GM21381 (cell line): ENCODE measurements around the gene ZNF605.
A peak's percentile ranks its signal among the peaks of the same experiment; 100 is the strongest.
"Not testable (repeated sequence)": the region's sequence is repeated elsewhere in the genome, so short reads cannot be mapped to it uniquely, and the experiment has no call there.

Experiments used
- ATAC-seq: cut with Tn5 transposase; IDR thresholded peaks from one replicate; pipeline ENCODE4 v1.9.1; 2021; ENCODE audit warnings: mild to moderate bottlenecking, moderate library complexity; ENCODE audit not compliant: unreplicated experiment

Gene ZNF605

DNA sequence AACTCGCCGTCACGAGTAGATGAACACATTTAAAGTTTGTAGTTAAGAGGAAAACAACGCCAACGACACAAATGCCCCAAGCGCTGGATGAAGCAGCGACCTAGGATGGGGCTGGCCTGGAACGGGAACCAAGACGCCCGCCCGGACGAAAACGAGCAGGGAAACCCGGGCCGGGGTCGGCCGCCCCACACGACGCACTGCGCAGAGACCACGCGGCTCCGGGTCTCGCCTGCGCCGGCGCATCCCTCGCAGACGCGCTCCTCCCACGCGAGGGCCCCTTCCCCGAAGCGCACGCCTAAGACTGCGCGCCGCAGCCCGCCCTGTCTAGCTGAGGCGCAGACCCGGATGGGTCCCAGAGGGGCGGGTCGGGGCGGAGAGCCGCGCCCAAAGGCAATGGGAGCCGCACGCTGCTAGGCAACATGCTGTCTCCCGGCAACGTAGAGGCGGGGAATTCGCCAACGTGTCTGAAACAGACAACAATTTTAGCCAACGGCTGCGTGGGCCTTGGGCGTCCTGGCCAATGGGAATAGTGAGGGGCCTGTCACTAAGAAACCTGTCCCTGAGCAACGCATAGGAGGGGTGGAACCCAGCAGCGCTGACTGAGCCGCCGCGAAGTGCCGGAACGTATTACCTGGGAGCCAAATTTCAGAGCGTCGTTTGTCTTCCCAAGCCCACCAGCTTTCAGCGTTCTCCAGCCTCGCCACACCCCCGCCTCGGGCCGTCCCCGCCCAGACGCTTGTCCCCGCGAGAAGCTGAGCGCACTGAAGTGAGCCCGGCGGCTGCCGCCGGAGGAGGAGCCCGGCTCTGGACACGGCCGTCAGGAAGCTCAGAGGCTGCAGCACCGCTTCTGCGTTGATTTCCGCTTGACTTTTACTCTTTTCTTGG, 47.7 kb downstream of the ZNF605 start:
- peak; percentile 93 for ATAC-seq

DNA sequence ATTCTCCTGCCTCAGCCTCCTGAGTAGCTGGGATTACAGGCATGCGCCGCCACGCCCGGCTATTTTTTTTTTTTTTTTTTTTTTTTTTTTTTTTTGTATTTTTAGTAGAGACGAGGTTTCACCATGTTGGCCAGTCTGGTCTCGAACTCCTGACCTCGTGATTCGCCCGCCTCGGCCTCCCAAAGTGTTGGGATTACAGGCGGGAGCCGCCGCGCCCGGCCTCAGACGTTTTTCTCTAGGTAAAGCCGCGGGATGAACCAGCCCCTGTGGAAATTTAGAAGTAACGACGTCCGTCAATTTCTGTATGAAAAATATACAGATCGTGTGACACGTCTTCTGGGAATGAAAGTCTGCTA, 48.3 kb downstream of the ZNF605 start:
- ATAC-seq, result not testable (repeated sequence)

DNA sequence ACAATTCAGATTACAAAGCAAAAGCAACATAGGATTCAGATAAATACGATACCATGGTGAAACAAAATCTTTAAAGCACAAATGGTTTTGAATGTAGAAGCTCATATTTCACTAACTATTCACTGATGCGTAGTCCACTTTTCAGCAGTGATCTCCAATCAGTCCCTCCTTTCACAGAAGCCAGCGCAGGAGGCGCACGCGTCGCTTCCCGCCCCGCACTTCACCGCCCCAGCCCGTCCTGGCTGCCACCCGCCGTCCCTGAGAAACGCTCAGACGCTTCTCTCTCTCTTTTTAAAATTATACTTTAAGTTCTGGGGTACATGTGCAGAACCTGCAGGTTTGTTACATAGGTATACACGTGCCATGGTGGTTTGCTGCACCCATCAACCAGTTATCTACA, 48.9 kb downstream of the ZNF605 start:
- ATAC-seq, result no peak

DNA sequence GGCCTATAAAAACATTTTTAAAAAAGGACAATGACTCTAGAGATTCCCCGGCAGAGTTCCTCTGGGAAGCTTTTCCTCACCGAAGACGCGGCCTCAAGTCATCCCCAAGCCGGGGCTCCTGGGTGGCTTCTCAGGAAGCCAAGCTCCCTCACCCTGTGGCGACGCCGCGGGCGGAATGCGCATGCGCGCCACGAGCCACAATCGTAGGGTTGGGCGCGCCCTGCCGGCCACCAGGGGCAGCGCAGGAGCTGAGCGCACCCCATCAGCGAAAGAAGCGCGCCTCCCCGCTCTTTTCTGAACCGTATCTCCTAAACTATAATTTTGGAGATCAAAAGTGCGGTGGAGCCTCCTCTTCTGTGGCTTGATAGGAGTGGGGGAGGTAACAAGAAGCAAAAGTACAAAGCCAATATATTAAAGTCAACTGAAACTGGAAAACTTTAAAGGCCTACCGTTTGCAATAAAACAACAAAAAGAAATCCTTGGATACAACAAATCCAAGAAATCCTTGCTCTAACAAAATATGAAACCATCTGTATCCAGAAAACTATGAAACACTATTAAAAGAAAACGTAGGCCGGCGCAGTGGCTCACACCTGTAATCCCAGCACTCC, 51.3 kb downstream of the ZNF605 start:
- ATAC-seq, result no peak

DNA sequence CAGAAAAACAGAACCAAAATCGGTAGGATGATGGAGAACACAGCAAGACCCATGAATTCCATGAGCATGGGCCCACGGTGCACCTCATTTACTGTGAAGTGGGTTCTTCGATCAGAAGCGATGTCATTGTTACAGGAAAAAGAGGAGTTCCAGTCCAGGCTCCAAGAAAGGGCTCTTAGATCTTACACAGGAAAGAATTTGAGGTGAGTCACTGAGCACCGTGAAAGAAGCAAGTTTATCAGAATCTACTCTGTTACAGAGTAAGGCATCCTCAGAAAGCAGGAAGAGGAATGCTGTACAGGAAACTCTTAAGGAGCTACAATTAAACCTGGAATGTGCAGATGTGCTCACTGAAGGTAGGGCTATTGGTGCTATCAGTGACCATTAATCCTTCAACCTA, 57.1 kb downstream of the ZNF605 start:
- no peak for ATAC-seq

DNA sequence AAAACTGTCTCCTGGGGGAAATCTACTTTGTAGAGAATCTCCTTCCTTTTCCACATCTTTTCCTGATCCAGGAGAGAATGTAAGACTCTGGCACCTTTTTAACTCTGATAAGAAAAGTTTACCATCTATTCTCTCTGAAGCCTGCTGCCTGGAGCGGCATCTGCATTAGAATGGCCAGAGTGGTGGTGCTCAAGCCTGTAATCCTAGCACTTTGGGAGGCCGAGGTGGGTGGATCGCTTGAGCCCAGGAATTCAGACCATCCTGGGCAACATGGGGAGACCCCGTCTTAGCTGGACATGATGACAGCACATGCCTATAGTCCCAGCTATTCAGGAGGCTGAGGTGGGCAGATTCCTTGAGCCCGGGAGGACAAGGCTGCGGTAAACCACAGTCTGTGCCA, 67.3 kb downstream of the ZNF605 start:
- no peak for ATAC-seq

DNA sequence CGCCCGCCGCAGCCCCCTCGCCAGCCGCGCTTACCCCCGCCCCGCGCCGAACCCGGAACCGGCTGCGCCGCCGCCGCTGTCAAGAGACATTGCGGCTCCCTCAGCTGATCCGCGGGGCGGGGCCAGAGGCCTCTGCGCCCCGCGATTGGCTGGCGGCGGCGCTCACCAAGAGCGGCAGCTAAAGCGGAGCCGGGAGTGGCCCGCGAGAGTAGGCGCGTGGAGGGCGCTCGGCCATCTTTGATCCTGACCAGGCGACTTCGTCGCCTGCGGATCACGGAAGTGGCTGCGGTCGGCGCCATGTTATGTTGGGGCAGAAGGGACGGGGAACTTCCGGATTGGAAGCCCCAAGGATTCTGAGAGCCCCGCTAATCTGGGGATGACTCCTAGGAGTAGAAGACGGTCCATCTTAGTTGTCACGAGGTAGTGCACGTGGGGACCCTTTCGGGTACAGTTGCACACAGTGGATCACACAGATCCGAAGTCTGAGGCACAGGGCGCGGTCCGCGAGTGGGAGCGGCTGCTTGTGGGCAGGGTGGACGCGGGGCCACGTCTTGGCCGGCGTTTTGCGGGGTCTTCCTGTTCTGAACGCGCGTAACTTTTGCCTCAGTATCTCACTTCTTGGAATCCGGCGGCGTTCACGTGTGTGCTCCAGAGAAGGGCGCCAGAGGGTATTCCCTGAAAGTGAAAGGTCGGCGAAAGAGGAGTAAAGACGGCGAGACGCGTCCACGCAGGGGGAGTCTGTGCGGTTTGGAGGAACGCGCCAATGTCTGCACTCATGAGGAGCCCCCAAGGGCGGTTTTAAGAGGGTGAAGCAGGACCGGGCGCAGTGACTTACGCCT, 68.4 kb downstream of the ZNF605 start, which contains the start of gene CHFR:
Gene CHFR, minus strand, starts transcription at position 93 of the 839 bp plus-strand sequence. CDS start 277 bp downstream, outside the sequence.
- peak; percentile 99 for ATAC-seq

DNA sequence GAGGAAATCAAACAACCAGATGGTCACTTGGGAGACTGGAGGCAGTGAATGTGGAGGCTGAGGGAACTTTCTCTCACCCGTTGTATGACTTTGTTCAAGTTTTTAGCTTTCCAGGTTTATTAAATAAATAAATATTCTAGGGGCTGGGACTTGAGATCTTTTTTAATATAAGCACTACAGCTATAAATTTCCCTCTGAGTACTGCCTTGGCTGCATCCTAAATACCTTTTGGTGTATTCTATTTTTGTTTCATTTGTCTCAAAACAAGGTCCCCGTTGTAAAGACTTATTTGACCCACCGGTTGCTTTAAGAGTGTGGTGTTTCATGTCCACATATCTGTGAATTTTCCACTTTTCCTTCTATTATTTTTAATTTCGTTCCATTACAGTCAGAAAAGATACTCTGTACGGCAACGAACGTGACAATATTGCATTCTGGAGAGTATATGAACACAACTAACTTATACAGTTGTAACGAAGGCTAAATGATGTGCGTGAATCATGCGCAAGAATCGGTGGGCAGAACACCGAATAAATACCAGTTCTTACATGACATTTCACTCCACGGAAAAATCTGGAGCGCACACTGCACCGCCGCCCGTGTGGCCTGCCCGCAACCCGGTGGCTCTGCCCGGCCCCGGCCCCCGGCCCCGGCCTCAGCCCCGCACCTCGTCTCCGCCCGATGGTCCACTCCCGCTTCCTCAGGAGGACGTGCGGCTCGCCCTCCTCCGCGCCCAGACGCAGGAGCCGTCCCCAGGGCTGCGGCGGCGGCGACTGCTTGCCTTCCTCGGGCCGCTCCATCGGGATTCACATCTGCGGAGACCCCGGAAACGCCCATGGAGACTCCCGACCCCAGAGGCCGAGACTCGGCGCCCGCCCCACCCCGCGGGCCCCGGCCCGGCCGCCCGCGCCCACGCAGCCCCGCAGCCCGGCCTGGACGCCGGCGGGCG, 69.3 kb downstream of the ZNF605 start:
- peak; percentile 19 for ATAC-seq

DNA sequence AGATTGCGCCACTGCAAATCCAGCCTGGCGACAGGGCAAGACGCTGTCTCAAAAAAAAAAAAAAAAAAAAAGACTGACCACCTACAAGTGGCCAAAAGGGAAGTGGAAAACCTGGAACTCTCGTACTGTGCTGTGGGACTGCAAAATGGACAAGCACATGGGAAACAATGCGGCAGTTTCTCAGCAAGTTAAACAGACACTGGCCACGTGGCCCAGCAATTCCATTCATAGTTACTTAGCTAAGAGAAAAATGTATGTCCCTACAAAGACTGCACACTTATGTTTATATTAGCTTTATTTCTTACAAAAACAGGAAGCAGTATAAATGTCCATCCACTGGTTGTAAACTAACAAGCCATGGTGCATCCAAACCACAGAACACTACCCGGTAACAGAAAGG, 74.3 kb downstream of the ZNF605 start:
- ATAC-seq, result no peak

DNA sequence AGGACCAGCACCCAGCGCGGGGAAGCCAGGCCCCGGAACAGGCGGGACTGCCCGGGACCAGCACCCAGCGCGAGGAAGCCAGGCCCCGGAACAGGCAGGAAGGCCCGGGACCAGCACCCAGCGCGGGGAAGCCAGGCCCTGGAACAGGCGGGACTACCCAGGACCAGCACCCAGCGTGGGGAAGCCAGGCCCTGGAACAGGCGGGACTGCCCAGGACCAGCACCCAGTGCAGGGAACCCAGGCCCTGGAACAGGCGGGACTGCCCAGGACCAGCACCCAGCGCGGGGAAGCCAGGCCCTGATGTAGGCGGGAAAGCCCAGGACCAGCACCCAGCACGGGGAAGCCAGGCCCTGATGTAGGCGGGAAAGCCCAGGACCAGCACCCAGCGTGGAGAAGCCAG, 81.5 kb downstream of the ZNF605 start:
- not testable (repeated sequence) for ATAC-seq

DNA sequence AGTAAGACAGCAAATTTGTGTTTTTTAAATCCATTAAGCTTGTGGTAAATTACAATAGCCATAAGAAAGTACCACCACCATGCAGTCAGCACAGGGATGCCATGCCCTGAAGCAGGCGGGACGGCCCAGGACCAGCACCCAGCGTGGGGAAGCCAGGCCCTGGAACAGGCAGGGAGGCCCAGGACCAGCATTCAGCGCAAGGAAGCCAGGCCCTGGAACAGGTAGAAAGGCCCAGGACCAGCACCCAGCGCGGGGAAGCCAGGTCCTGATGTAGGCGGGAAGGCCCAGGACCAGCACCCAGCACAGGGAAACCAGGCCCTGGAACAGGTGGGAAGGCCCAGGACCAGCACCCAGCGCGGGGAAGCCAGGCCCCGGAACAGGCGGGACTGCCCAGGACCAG, 81.9 kb downstream of the ZNF605 start:
- ATAC-seq, result no peak

DNA sequence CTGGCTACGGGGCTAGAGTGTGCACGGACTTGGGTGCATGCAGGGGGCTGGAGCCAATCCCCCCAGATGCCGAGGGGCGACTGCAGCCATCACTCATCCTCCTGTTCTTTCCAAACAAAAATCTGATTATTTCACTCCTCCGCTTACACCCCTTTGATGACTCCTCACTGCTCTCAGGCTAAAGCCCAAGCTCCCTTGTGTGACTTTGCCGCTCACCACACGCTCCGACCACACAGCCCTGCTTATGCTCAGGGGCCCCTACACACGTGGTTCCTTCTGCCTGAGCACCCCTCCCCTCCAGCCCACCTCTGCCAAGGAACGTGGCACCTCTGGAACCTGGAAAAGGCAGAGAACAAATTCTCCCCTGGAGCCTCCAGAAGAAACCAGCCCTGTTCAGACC, 82.4 kb downstream of the ZNF605 start:
- no peak for ATAC-seq

DNA sequence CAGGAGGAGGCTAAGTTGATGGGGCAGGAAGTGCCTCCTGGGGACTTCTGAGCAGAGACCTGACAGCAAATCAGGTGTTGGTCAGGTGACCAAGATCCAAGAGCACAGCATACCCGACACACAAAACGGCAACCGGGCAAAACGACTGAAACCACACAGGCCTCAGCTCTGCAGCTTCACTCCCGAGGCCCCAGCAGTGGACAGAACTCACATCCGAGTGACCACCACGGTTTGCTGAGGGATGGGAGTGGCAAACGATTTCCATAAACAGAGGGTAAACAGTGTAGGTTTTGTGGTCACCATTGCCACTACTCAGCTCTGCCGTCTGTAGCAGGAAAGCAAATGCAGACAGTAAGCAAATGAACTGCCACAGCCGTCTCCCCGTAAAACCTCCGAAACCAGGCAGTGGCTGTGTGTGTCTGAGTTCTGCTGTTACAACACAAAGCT, 83.1 kb downstream of the ZNF605 start:
- no peak for ATAC-seq

DNA sequence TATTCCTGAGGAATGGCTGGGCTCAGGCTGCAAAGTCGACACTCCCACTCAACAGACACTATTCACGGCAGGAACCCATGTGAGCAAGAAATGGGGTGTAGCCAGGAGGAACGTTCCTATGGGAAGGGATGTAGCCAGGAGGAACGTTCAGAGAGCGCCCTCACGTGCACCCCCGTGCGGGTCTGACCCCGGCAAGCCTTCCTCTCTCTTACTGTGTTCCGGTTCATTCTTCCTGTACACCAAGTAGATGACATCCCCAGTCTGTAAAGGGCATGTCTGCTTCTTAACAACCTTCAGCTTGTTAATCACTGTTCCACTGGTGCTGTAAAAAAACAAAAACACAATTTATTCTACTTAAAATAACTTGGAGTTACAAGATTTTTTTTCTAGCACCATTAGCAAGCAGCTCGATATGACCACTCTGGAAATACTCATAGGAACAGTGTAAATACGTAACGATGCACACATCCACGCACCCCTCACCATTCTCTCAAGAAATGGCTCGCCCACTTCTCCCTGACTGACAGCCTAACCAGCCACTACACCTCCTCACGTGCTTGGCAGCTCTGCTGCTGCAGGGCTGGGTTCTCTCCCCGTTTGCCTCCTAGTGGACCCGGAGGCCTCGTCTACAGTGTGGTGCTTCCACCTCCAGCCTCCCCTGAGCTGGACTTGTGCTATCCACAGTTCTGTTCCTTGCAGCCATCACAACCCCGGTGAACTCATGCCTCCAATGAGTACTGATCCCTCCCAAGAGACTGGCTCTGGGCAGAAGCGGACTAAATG, 83.8 kb downstream of the ZNF605 start:
- ATAC-seq, result no peak

DNA sequence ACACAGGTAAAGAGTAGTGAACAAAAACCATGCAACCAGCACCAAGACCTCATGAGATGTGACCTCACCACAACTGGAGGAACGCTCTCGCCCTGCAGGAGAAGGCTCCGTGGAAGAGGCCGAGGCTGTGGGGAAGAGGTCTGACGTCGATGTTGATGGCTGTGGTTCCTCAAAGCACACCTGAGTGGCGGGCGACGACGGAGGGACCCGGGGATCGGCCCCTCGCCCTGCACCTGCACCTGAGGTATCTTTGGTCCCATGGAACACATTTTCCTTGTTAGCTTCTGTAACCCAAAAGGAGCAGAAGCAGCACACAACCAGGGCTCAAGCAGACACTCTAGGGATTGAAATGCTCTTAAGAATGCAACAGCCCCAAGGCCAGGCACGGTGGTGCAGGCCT, 86.6 kb downstream of the ZNF605 start:
- no peak for ATAC-seq
